SK-N-SH (cell line): ENCODE data around the gene HEBP1. TPM values are rescaled to one million over a fixed set of nuclear protein-coding genes. Genes with fewer than 3 reads are reported as not detected.

Experiments used
- CTCF ChIA-PET: fragments of 300-600, 350-600 bp; formaldehyde crosslinking; extraction: SDS; loops from one replicate; lab custom pipeline; 2021; lab: Yijun Ruan, JAX
- POLR2A ChIA-PET: fragments of 350-600 bp; sonication (Branson Sonifier 250); formaldehyde crosslinking; extraction: SDS; loops from one replicate; lab custom pipeline; 2020; ENCODE audit warnings: antibody characterized with exemption, inconsistent platforms; lab: Yijun Ruan, JAX
- DNase-seq: peaks from one replicate; pipeline ENCODE4 v3.0.0; 2012
- H2AFZ ChIP-seq: fragments of 200-600 bp; sonication (generic); 2 replicates; pipeline ENCODE4 v1.8.1; 2016; ENCODE audit warnings: antibody characterized with exemption, mild to moderate bottlenecking, low read depth
- H3F3A ChIP-seq: fragments of 200-600 bp; sonication (generic); replicated peaks from 2 replicates; pipeline ENCODE3; 2016; ENCODE audit warnings: antibody characterized with exemption, mild to moderate bottlenecking; ENCODE audit not compliant: insufficient read depth
- H3K27ac ChIP-seq, 2 experiments: fragments of 200-500 bp in 1 of 2; fragments of 200-600 bp in 1 of 2; sonication (Bioruptor generic) in 1 of 2; sonication (generic), shearing (Covaris generic) in 1 of 2; 2 replicates each; pipeline versions ENCODE4 v1.5.1 to v1.6.1; 2014 to 2016; ENCODE audit warnings: low read depth in 2 of 2, inconsistent platforms in 1 of 2, low read length in 1 of 2, mild to moderate bottlenecking in 1 of 2, mixed read lengths in 1 of 2
- H3K27me3 ChIP-seq: fragments of 200-600 bp; sonication (generic), shearing (Covaris generic); 2 replicates; pipeline ENCODE4 v1.6.1; 2016; ENCODE audit warnings: mixed run types; ENCODE audit not compliant: insufficient read depth
- H3K36me3 ChIP-seq, 2 experiments: fragments of 200-500 bp in 1 of 2; fragments of 200-600 bp in 1 of 2; sonication (Bioruptor generic) in 1 of 2; sonication (generic) in 1 of 2; replicated peaks in 1 of 2; 2 replicates each; pipeline versions ENCODE3 to v1.5.1; 2014 to 2016; ENCODE audit warnings: low read length in 1 of 2, mild to moderate bottlenecking in 1 of 2; ENCODE audit not compliant: insufficient read depth in 2 of 2, control insufficient read depth in 1 of 2
- H3K4me1 ChIP-seq, 2 experiments: fragments of 200-500 bp in 1 of 2; fragments of 200-600 bp in 1 of 2; sonication (Bioruptor generic) in 1 of 2; sonication (generic), shearing (Covaris generic) in 1 of 2; 2 replicates each; pipeline versions ENCODE4 v1.5.1 to v1.6.1; 2014 to 2016; ENCODE audit warnings: low read depth in 1 of 2, low read length in 1 of 2, mixed run types in 1 of 2; ENCODE audit not compliant: insufficient read depth in 2 of 2, control insufficient read depth in 1 of 2
- H3K4me2 ChIP-seq: fragments of 200-600 bp; sonication (generic), shearing (Covaris generic); 2 replicates; pipeline ENCODE4 v1.6.1; 2017; ENCODE audit warnings: mixed run types
- H3K4me3 ChIP-seq, 2 experiments: fragments of 200-500 bp in 1 of 2; fragments of 200-600 bp in 1 of 2; sonication (Bioruptor generic) in 1 of 2; sonication (generic), shearing (Covaris generic) in 1 of 2; 2 replicates each; pipeline versions ENCODE4 v1.5.1 to v1.8.1; 2014 to 2016; ENCODE audit warnings: low read depth in 2 of 2, inconsistent platforms in 1 of 2, low read length in 1 of 2, mild to moderate bottlenecking in 1 of 2, mixed read lengths in 1 of 2, moderate library complexity in 1 of 2
- H3K79me2 ChIP-seq: fragments of 200-600 bp; sonication (generic); 2 replicates; pipeline ENCODE4 v1.8.1; 2017; ENCODE audit warnings: mild to moderate bottlenecking; ENCODE audit not compliant: insufficient read depth
- H3K9ac ChIP-seq: fragments of 200-600 bp; sonication (generic); 2 replicates; pipeline ENCODE4 v1.6.1; 2017; ENCODE audit warnings: mixed run types
- H3K9me2 ChIP-seq: fragments of 200-600 bp; sonication (generic); 2 replicates; pipeline ENCODE4 v1.6.1; 2017; ENCODE audit warnings: mixed run types
- H3K9me3 ChIP-seq: fragments of 200-600 bp; sonication (generic); 2 replicates; pipeline ENCODE4 v1.6.1; 2017; ENCODE audit warnings: mixed run types, mild to moderate bottlenecking, moderate library complexity
- H4K20me1 ChIP-seq: fragments of 200-600 bp; sonication (generic); 2 replicates; pipeline ENCODE4 v1.6.1; 2017; ENCODE audit warnings: mild to moderate bottlenecking, mixed run types; ENCODE audit not compliant: insufficient read depth
- ELF1 ChIP-seq: IDR thresholded peaks from 2 replicates; pipeline ENCODE4 v1.4.0; 2012
- EZH2phosphoT487 ChIP-seq: fragments of 200-600 bp; sonication (generic); IDR thresholded peaks from 2 replicates; pipeline ENCODE4 v1.6.1; 2017; ENCODE audit warnings: low read depth, mixed run types, mild to moderate bottlenecking, antibody characterized with exemption, moderate library complexity, borderline replicate concordance
- JUND ChIP-seq: IDR thresholded peaks from 2 replicates; pipeline ENCODE4 v1.4.0; 2012
- MXI1 ChIP-seq: IDR thresholded peaks from 2 replicates; pipeline ENCODE4 v1.6.1; 2012; ENCODE audit warnings: mild to moderate bottlenecking, low read depth, low read length, improper control_type of control experiment
- NFIC ChIP-seq: IDR thresholded peaks from 2 replicates; pipeline ENCODE4 v1.4.0; 2012; ENCODE audit warnings: borderline replicate concordance
- NRF1 ChIP-seq: IDR thresholded peaks from 2 replicates; pipeline ENCODE4 v1.6.1; 2012; ENCODE audit warnings: low read depth, mild to moderate bottlenecking, low read length
- POLR2AphosphoS5 ChIP-seq: IDR thresholded peaks from 2 replicates; pipeline ENCODE4 v1.6.1; 2012; ENCODE audit warnings: low read depth, low read length
- RFX5 ChIP-seq: IDR thresholded peaks from 2 replicates; pipeline ENCODE4 v1.6.1; 2012; ENCODE audit warnings: mild to moderate bottlenecking, improper control_type of control experiment, low read length
- SMC3 ChIP-seq: IDR thresholded peaks from 2 replicates; pipeline ENCODE4 v1.6.1; 2012; ENCODE audit warnings: low read depth, low read length, improper control_type of control experiment
- TEAD4 ChIP-seq: IDR thresholded peaks from 2 replicates; pipeline ENCODE4 v1.4.0; 2012; ENCODE audit warnings: mild to moderate bottlenecking, borderline replicate concordance; ENCODE audit not compliant: insufficient read depth
- USF1 ChIP-seq: IDR thresholded peaks from 2 replicates; pipeline ENCODE4 v1.4.0; 2012; ENCODE audit warnings: low read depth, borderline replicate concordance
- YY1 ChIP-seq: IDR thresholded peaks from 2 replicates; pipeline ENCODE4 v1.4.0; 2012; ENCODE audit warnings: low read depth, mild to moderate bottlenecking
- WGBS: methylation state at CpG from one replicate; pipeline ENCODE4 v1.1.6; 2017; ENCODE audit warnings: low lambda C conversion rate; 5-methylcytosine and 5-hydroxymethylcytosine counted together
- polyA plus RNA-seq, 3 experiments: library from polyadenylated mRNA; depleted of rRNA; stranded (reverse); fragments of >200 nt; gene quantifications; 2 replicates each; pipeline ENCODE4 v1.2.3, GENCODE V29; 2012
- TF ChIP-seq, protein P1 (sequence below): fragments of 200-600 bp; sonication (generic); IDR thresholded peaks from 2 replicates; pipeline ENCODE4 v1.6.1; 2017; ENCODE audit warnings: antibody characterized with exemption, mild to moderate bottlenecking, moderate library complexity

HEBP1 gene
- polyA plus RNA-seq, 1 of the 3 experiments (the other 2 are of a cell fraction): 17.9 TPM

DNA sequence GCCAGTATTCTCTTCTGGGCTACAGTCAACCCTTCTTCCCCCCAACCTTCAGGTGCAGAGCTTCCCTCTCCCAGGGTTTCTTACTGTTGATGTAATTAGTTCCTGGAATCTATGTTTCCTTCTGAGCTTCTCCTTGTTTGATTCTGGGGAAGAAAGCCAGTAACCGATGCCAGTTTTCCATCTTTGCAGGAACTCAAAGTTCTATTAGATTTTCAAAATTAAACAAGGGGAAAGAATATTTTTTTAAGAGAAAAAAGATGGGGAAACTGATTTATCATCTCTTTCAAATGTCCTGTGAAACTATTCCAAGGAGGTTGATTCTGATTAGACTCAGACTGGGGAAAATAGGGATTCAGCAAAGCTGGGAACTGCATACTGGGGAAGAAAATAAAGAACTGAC is 26.2 kb upstream of the HEBP1 start:
- ChIA-PET CTCF (interaction anchor here (0.6 to 1.0 kb wide), 2 partner anchors 31 to 102 kb away, joined by 3 read pairs; no protein-coding TSS in a partner anchor), POLR2A (no interaction called here)
- Histone ChIP-seq H3K9ac (no peak overlapping the region), H3F3A (no peaks in the 10 kb centered on the region), H4K20me1 (no peaks in the 10 kb centered on the region), H3K36me3 (no peaks in the 10 kb centered on the region), H3K79me2 (no peaks in the 10 kb centered on the region), H3K9me3 (no peaks in the 10 kb centered on the region)
- DNase-seq: no peak
- WGBS: 91% methylated on average over 1 of the region's 1 CpG
- TF ChIP-seq ELF1: no peak
- TF ChIP-seq RFX5: no peak
- TF ChIP-seq USF1: no peak
- no peak for TF ChIP-seq MXI1
- TF ChIP-seq EZH2phosphoT487: no peak
- TF ChIP-seq, protein P1, sequence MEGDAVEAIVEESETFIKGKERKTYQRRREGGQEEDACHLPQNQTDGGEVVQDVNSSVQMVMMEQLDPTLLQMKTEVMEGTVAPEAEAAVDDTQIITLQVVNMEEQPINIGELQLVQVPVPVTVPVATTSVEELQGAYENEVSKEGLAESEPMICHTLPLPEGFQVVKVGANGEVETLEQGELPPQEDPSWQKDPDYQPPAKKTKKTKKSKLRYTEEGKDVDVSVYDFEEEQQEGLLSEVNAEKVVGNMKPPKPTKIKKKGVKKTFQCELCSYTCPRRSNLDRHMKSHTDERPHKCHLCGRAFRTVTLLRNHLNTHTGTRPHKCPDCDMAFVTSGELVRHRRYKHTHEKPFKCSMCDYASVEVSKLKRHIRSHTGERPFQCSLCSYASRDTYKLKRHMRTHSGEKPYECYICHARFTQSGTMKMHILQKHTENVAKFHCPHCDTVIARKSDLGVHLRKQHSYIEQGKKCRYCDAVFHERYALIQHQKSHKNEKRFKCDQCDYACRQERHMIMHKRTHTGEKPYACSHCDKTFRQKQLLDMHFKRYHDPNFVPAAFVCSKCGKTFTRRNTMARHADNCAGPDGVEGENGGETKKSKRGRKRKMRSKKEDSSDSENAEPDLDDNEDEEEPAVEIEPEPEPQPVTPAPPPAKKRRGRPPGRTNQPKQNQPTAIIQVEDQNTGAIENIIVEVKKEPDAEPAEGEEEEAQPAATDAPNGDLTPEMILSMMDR: no peak
- TF ChIP-seq NFIC: no peak
- TF ChIP-seq JUND: no peak
- no peak for TF ChIP-seq POLR2AphosphoS5
- TF ChIP-seq NRF1: no peak
- no peak for TF ChIP-seq YY1
- TF ChIP-seq, all 33 proteins: peak for 0
- Histone ChIP-seq H3K9me2 (no peaks in the 10 kb centered on the region), H3K4me2 (no peak overlapping the region), H3K4me3 (no peak overlapping the region), H3K4me1 (no peaks in the 10 kb centered on the region), H3K27ac (no peak overlapping the region), H3K27me3 (no peaks in the 10 kb centered on the region; the same call in 1 of the 2 replicates), H2AFZ (no peak overlapping the region)

- Histone ChIP-seq H3K9me2 (no peaks in the 10 kb centered on the region), H3K9ac (no peak overlapping the region), H3K4me3 (no peak overlapping the region), H3F3A (no peaks in the 10 kb centered on the region), H3K4me1 (no peaks in the 10 kb centered on the region), H3K27me3 (no peaks in the 10 kb centered on the region), H3K27ac (no peak overlapping the region), H3K36me3 (no peaks in the 10 kb centered on the region), H3K79me2 (no peaks in the 10 kb centered on the region), H3K4me2 (no peak overlapping the region), H3K9me3 (no peaks in the 10 kb centered on the region), H2AFZ (no peak overlapping the region), H4K20me1 (no peaks in the 10 kb centered on the region)
- ChIA-PET CTCF (interaction anchor here (1.0 to 1.2 kb wide), 2 partner anchors 33 to 78 kb away, joined by 3 to 4 read pairs; no protein-coding TSS in a partner anchor), POLR2A (interaction anchor here (0.6 kb wide), 1 partner anchor 10 kb away, joined by 5 read pairs; no protein-coding TSS in a partner anchor)
- WGBS: 83% methylated on average over 5 of the region's 5 CpGs
- no peak for DNase-seq
- TF ChIP-seq TEAD4 (no peak), SMC3 (no peak)
Observed at GRCh38 chr12:13024531-13024916, 24.5 kb upstream of the HEBP1 start.
